DOHH2 (cell line): ENCODE results near the gene KLK2.

ENCODE experiments used
- H3F3A ChIP-seq: fragments of 200-600 bp; sonication (generic), shearing (Covaris generic); 2 replicates; pipeline ENCODE4 v1.6.0; 2016; ENCODE audit warnings: antibody characterized with exemption, mild to moderate bottlenecking; ENCODE audit not compliant: control insufficient read depth, insufficient read depth
- H3K27ac ChIP-seq: fragments of 200-600 bp; sonication (generic); 2 replicates; pipeline ENCODE4 v1.5.1; 2014; ENCODE audit warnings: low read depth, mild to moderate bottlenecking, low read length, moderate library complexity
- H3K27me3 ChIP-seq: fragments of 200-600 bp; sonication (generic); 2 replicates; pipeline ENCODE4 v1.6.1; 2014; ENCODE audit warnings: mild to moderate bottlenecking, low read length, mixed read lengths; ENCODE audit not compliant: control insufficient read depth
- H3K36me3 ChIP-seq: fragments of 200-600 bp; sonication (generic); 2 replicates; pipeline ENCODE4 v1.6.1; 2014; ENCODE audit warnings: mild to moderate bottlenecking, low read length, moderate library complexity, mixed read lengths; ENCODE audit not compliant: control insufficient read depth
- H3K4me1 ChIP-seq: fragments of 200-600 bp; sonication (generic); 2 replicates; pipeline ENCODE4 v1.6.1; 2014; ENCODE audit warnings: mild to moderate bottlenecking, low read length, mixed read lengths; ENCODE audit not compliant: control insufficient read depth
- H3K4me2 ChIP-seq: fragments of 200-600 bp; sonication (generic); 2 replicates; pipeline ENCODE4 v1.6.0; 2014; ENCODE audit warnings: mild to moderate bottlenecking, low read length, moderate library complexity
- H3K4me3 ChIP-seq: fragments of 200-600 bp; sonication (generic); 2 replicates; pipeline ENCODE4 v1.5.1; 2014; ENCODE audit warnings: mild to moderate bottlenecking, low read length, mixed read lengths
- H3K79me2 ChIP-seq: fragments of 200-600 bp; sonication (generic); 2 replicates; pipeline ENCODE4 v1.6.1; 2014; ENCODE audit warnings: mild to moderate bottlenecking, low read length, mixed read lengths; ENCODE audit not compliant: control insufficient read depth
- H3K9me2 ChIP-seq: fragments of 200-600 bp; sonication (generic); replicated peaks from 2 replicates; pipeline ENCODE4 v1.6.1; 2014; ENCODE audit warnings: mild to moderate bottlenecking, low read length, mixed read lengths; ENCODE audit not compliant: control insufficient read depth
- H3K9me3 ChIP-seq: fragments of 200-600 bp; sonication (generic); 2 replicates; pipeline ENCODE4 v1.6.1; 2014; ENCODE audit warnings: antibody characterized with exemption, low read length, mixed read lengths; ENCODE audit not compliant: control insufficient read depth, insufficient read depth
- H4K20me1 ChIP-seq: fragments of 200-600 bp; sonication (generic); 2 replicates; pipeline ENCODE4 v1.6.0; 2014; ENCODE audit warnings: low read depth, mild to moderate bottlenecking, antibody characterized with exemption, low read length, moderate library complexity; ENCODE audit not compliant: control insufficient read depth, insufficient read depth
- CTCF ChIP-seq: fragments of 200-600 bp; sonication (generic); IDR thresholded peaks from one replicate; pipeline ENCODE4 v1.5.1; 2014; ENCODE audit warnings: antibody characterized with exemption, mild to moderate bottlenecking, low read depth, low read length; ENCODE audit not compliant: poor library complexity, severe bottlenecking
- EZH2phosphoT487 ChIP-seq: fragments of 200-600 bp; sonication (generic); IDR thresholded peaks from 2 replicates; pipeline ENCODE4 v1.6.1; 2017; ENCODE audit warnings: borderline replicate concordance, mild to moderate bottlenecking, antibody characterized with exemption, low read length, moderate library complexity, mixed read lengths

The KLK2 gene

DNA sequence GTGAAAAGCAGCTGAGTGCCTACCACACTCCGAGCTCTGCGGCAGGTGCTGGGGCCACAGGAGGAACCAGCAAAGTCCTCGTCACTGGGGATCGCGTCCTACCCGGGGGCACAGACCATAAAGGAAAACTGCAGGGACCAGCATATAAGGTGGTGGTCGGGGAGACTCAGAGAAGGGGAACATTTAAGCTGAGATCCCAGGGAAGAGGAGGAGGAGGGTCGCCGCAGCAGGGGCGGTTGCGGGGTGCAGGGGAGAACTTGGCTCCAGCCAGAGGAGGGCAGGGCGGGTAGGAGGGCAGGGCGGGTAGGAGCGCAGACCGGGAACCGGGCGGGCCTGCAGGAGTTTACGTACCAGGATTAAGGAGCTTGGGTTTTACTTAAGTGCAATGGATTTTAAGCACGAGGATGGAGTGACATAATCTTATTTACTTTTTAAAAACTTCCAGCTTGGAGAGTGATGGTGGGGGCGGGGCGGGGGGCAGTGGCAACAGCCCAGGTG, 38.9 kb downstream of the KLK2 start:
- no peak overlapping the region for H3K4me3 ChIP-seq
- no peaks in the 10 kb centered on the region for H3K4me1 ChIP-seq
- H3K79me2 ChIP-seq = no peaks in the 10 kb centered on the region
- H3K9me2 ChIP-seq = no peaks in the 10 kb centered on the region
- no peaks in the 10 kb centered on the region for H3F3A ChIP-seq
- no peaks in the 10 kb centered on the region for H3K9me3 ChIP-seq
- H3K27ac ChIP-seq = no peak overlapping the region
- no peaks in the 10 kb centered on the region for H3K36me3 ChIP-seq
- H4K20me1 ChIP-seq = no peaks in the 10 kb centered on the region
- TF ChIP-seq CTCF (no peak), EZH2phosphoT487 (no peak)
- no peak overlapping the region for H3K4me2 ChIP-seq
- H3K27me3 ChIP-seq = peaks cover 29% of the 10 kb centered on the region

DNA sequence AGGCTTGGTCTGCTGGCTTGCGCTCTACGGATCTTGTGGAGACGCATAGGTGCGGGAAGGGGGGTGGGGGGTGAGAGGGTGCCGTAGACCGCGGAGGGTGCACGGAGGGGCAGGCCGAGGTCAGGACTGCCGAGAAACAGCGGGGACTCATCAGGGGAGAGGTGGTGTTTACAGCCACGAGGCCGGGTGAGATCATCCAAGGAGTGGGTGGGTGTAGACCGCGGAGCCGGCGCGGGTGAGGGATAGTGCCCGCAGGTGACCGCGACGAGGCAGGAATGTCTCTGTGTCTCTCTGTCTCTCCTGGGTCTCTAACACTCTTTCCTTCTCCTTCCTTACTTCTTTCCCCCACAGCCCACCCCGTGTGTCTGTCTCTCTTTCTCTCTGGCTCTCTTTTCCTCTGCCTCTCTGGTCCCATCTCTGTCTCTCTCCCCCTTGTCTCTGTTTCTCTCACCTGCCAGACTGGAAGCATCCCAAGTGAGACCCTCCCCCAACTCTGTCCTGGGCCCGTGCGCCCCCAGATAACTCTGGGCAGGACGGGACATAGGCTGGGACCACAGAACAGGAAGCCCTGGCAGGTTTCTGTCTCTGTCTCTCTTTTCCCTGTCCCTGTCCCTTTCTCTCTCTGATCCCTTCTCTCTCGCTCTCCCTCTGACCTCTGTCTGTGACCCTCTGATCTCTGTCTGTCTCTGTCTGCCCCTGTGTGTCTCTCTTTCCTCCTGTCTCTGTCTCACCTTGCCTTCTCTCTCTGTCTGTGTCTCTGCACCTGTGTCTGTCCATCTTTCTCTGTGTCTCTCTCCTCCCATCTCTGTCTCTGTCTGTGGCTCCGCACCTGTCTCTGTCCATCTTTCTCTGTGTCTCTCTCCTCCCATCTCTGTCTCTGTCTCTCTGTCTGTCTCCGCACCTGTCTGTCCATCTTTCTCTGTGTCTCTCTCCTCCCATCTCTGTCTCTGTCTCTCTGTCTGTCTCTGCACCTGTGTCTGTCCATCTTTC, 39.8 kb downstream of the KLK2 start:
- Histone ChIP-seq H4K20me1 (no peaks in the 10 kb centered on the region), H3K4me3 (no peak overlapping the region), H3K4me1 (no peaks in the 10 kb centered on the region), H3F3A (no peaks in the 10 kb centered on the region), H3K27ac (no peak overlapping the region), H3K27me3 (peaks cover 29% of the 10 kb centered on the region), H3K9me2 (no peaks in the 10 kb centered on the region), H3K4me2 (no peak overlapping the region), H3K9me3 (no peaks in the 10 kb centered on the region), H3K79me2 (no peaks in the 10 kb centered on the region), H3K36me3 (no peaks in the 10 kb centered on the region)
- TF ChIP-seq EZH2phosphoT487 (no peak), CTCF (no peak)

- TF ChIP-seq EZH2phosphoT487 = no peak
- Histone ChIP-seq H3K79me2 (no peaks in the 10 kb centered on the region), H3K4me3 (no peak overlapping the region), H4K20me1 (no peaks in the 10 kb centered on the region), H3K9me3 (no peaks in the 10 kb centered on the region), H3K27ac (no peak overlapping the region), H3K4me2 (no peak overlapping the region), H3K36me3 (no peaks in the 10 kb centered on the region), H3K27me3 (peaks cover 20% of the 10 kb centered on the region), H3K4me1 (no peaks in the 10 kb centered on the region), H3K9me2 (no peaks in the 10 kb centered on the region), H3F3A (no peaks in the 10 kb centered on the region)
Observed at GRCh38 chr19:50916069-50916468, 42.8 kb downstream of the KLK2 start.
